22Rv1 (cell line): ENCODE data around the gene RTL10.

Experiments used
- H3K27ac ChIP-seq: fragments of 450-650 bp; 2 replicates; pipeline ENCODE4 v1.5.1; 2017
- CTCF ChIP-seq: fragments of 450-650 bp; IDR thresholded peaks from 2 replicates; pipeline ENCODE4 v1.5.1; 2017; ENCODE audit warnings: mild to moderate bottlenecking
- ZFX ChIP-seq: fragments of 450-650 bp; IDR thresholded peaks from 2 replicates; pipeline ENCODE4 v1.6.1; 2017; ENCODE audit warnings: antibody characterized with exemption, borderline replicate concordance

The RTL10 gene

GRCh38 chr22:19806213-19807160 is 48.2 kb downstream of the RTL10 start:
- H3K27ac ChIP-seq: peak overlapping the region; percentile 27

GRCh38 chr22:19805821-19806212 is 48.9 kb downstream of the RTL10 start:
- TF ChIP-seq CTCF (no peak), ZFX (no peak)
- peak overlapping the region; percentile 27 for H3K27ac ChIP-seq

More at GRCh38 chr22:19806213-19807160, 48.2 kb downstream of the RTL10 start:
- TF ChIP-seq CTCF: no peak
- TF ChIP-seq ZFX: no peak
